ENCODE measurements around the gene BAZ2B.

GRCh38 chr2:159281002-159281401, 335.3 kb downstream of the BAZ2B start:
- TF ChIP-seq CTCF (IDR thresholded peaks at IDR 0.05; ENCODE audit: insufficient read depth, low read depth, low read length) = no peak
- TF ChIP-seq EZH2 (IDR thresholded peaks at IDR 0.05; ENCODE audit: insufficient read depth, low read length) = no peak

All from astrocyte (in vitro differentiated cells and primary cell).